HepG2 (cell line): ENCODE data around the gene CAPG. TPM values are rescaled to one million over a fixed set of nuclear protein-coding genes. Genes with fewer than 3 reads are reported as not detected.

ENCODE experiments used
- ATF7 ChIP-seq, 2 experiments: fragments of 450-650 bp in 1 of 2; sonication (generic) in 1 of 2; formaldehyde crosslinking in 1 of 2; IDR thresholded peaks; 2 replicates each; pipeline versions ENCODE4 v1.4.0 to v1.6.1; 2016 to 2020; ENCODE audit warnings: antibody characterized with exemption in 1 of 2, mild to moderate bottlenecking in 1 of 2, missing genetic modification reagents in 1 of 2
- CEBPB ChIP-seq: IDR thresholded peaks from 2 replicates; pipeline ENCODE4 v1.6.1; 2011; ENCODE audit warnings: low read depth, low read length, improper control_type of control experiment, borderline replicate concordance
- CENPT ChIP-seq: sonication (generic); formaldehyde crosslinking; IDR thresholded peaks from 2 replicates; pipeline ENCODE4 v1.8.0; 2022; ENCODE audit warnings: low read depth, mild to moderate bottlenecking, moderate library complexity, missing genetic modification reagents
- KAT8 ChIP-seq: IDR thresholded peaks from 2 replicates; pipeline ENCODE4 v1.6.1; 2016; ENCODE audit warnings: missing genetic modification reagents, missing compliant biosample characterization
- KDM5B ChIP-seq: sonication (generic); formaldehyde crosslinking; IDR thresholded peaks from 2 replicates; pipeline ENCODE4 v1.4.0; 2020; ENCODE audit warnings: missing genetic modification reagents, mild to moderate bottlenecking, borderline replicate concordance
- KLF15 ChIP-seq: sonication (generic); formaldehyde crosslinking; IDR thresholded peaks from 2 replicates; pipeline ENCODE4 v1.8.1; 2023; ENCODE audit warnings: borderline replicate concordance, mild to moderate bottlenecking, inconsistent platforms, missing genetic modification reagents, mixed read lengths
- NCOA5 ChIP-seq: sonication (generic); formaldehyde crosslinking; IDR thresholded peaks from 2 replicates; pipeline ENCODE4 v1.4.0; 2020; ENCODE audit warnings: missing genetic modification reagents
- NR2F6 ChIP-seq, 2 experiments: IDR thresholded peaks; 2 replicates each; pipeline ENCODE4 v1.6.1; 2016; ENCODE audit warnings: antibody characterized with exemption in 1 of 2, mild to moderate bottlenecking in 1 of 2
- NR3C1 ChIP-seq: sonication (generic); formaldehyde crosslinking; IDR thresholded peaks from 2 replicates; pipeline ENCODE4 v1.4.0; 2020; ENCODE audit warnings: missing genetic modification reagents
- PHF5A ChIP-seq: IDR thresholded peaks from one replicate; pipeline ENCODE4 v1.6.1; 2018; ENCODE audit warnings: low read depth, missing genetic modification reagents; ENCODE audit not compliant: unreplicated experiment
- PRMT3 ChIP-seq: sonication (generic); formaldehyde crosslinking; IDR thresholded peaks from 2 replicates; pipeline ENCODE4 v1.8.1; 2022; ENCODE audit warnings: low read depth, mild to moderate bottlenecking, moderate library complexity, missing genetic modification reagents, borderline replicate concordance
- RCOR2 ChIP-seq: IDR thresholded peaks from 2 replicates; pipeline ENCODE4 v1.6.1; 2016; ENCODE audit warnings: missing biosample characterization, missing genetic modification reagents
- SAP130 ChIP-seq: IDR thresholded peaks from 2 replicates; pipeline ENCODE4 v1.6.1; 2016; ENCODE audit warnings: low read depth
- SNAI1 ChIP-seq: sonication (generic); formaldehyde crosslinking; IDR thresholded peaks from 2 replicates; pipeline ENCODE4 v1.5.0; 2020; ENCODE audit warnings: mild to moderate bottlenecking, missing genetic modification reagents, borderline replicate concordance
- SRSF1 ChIP-seq: fragments of 200-400 bp; formaldehyde crosslinking; optimal IDR thresholded peaks from 2 replicates; pipeline ENCODE3; 2017; ENCODE audit warnings: mild to moderate bottlenecking, low read depth, low read length, moderate library complexity
- ZNF12 ChIP-seq: sonication (generic); formaldehyde crosslinking; IDR thresholded peaks from 2 replicates; pipeline ENCODE4 v1.5.0; 2020; ENCODE audit warnings: missing genetic modification reagents
- ZNF180 ChIP-seq: sonication (generic); formaldehyde crosslinking; IDR thresholded peaks from 2 replicates; pipeline ENCODE4 v1.4.0; 2020; ENCODE audit warnings: low read depth, missing genetic modification reagents, borderline replicate concordance
- ZNF207 ChIP-seq: fragments of 450-650 bp; IDR thresholded peaks from 2 replicates; pipeline ENCODE4 v1.6.1; 2016; ENCODE audit warnings: antibody characterized with exemption, borderline replicate concordance
- polyA plus RNA-seq, 8 experiments: library from polyadenylated mRNA; depleted of rRNA in 3 of 8; stranded (reverse) in 7 of 8; unstranded in 1 of 8; fragments of >200 nt; fragmentation: Illumina TruSeq in 4 of 8; extraction: Trizol in 4 of 8; gene quantifications; 2 replicates each; pipeline versions ENCODE4 v1.2.1 to v1.2.3, GENCODE V29; 2011 to 2016; ENCODE audit warnings: low read depth in 4 of 8, missing spikeins in 1 of 8, mixed read lengths in 1 of 8; ENCODE audit not compliant: insufficient read depth in 1 of 8
- total RNA-seq, 5 experiments: library from RNA; depleted of rRNA; stranded (reverse); fragments of >200 nt; fragmentation: Illumina TruSeq; extraction: Trizol; gene quantifications; 2 replicates each; pipeline ENCODE4 v1.2.3, GENCODE V29; 2016; ENCODE audit warnings: low read depth in 1 of 5
- TF ChIP-seq, protein P1 (sequence below): sonication (generic); formaldehyde crosslinking; IDR thresholded peaks from 2 replicates; pipeline ENCODE4 v1.8.0; 2022; ENCODE audit warnings: missing genetic modification reagents, mild to moderate bottlenecking, inconsistent platforms, borderline replicate concordance
- TF ChIP-seq, protein P2 (sequence below): IDR thresholded peaks from 2 replicates; pipeline ENCODE4 v1.6.1; 2016; ENCODE audit warnings: missing compliant biosample characterization, missing genetic modification reagents, borderline replicate concordance
- TF ChIP-seq, protein P3 (sequence below): sonication (generic); formaldehyde crosslinking; IDR thresholded peaks from 2 replicates; pipeline ENCODE4 v1.5.0; 2020; ENCODE audit warnings: missing genetic modification reagents
- TF ChIP-seq, protein P4 (sequence below): IDR thresholded peaks from 2 replicates; pipeline ENCODE4 v1.6.1; 2016

The CAPG gene
- total and polyA plus RNA-seq, 2 of the 13 experiments (the other 11 are each of a cell fraction or from before 2014, with no cell fraction given) = 12.7 to 18.2 TPM

DNA sequence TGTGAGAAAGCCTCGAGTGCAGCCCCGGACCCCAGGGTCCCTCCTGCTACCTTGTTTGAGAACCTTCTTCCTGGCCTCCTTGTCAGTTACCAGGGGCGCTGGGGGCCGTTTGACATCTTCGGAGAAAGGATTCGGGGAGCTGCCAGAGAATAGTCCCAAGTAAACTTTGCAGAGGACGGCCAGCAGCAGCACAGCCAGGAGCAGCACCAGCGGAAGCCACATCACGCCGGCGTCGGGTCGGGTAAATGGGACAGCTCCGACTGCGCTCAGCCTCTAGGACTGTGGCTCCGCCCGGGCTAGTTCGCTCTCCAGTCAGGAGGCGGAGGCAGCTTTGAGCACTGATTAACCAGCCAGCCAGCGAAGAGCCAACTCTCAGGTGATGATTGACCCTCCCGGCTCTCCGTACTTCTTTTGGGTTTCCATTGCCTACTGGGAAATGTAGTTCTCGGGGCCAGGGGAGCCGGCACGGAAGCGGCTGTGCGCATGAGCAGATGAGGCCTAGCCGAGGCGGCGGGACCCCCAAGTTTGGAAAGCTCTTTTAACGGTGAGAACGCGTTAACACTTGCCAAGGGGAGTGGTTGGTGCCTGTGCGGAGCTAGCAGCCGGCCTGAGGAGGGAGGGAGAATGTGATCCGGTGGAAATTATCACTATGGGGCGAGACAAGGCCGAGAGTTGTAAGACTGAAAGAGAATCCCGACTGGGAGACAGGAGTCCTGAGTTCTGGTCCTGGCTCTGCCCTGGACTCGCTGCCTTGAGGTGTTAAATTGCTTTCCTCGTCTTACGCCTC is 55.7 kb downstream of the CAPG start, which contains the start of the genes ELMOD3 and RETSAT (continued):
- TF ChIP-seq SAP130 (CRISPR knock-in tag) (peak; percentile 97), CEBPB (no peak), PHF5A (peak; percentile 67), KAT8 (peak; percentile 96), RCOR2 (peak; percentile 54; the same call in 1 of the 2 replicates), KDM5B (CRISPR knock-in tag) (peak; percentile 76), SRSF1 (no peak), ZNF180 (CRISPR knock-in tag) (peak; percentile 58; the same call in 1 of the 2 replicates), ZNF12 (CRISPR knock-in tag) (peak; percentile 54; the same call in 1 of the 2 replicates), NCOA5 (CRISPR knock-in tag) (no peak), NR2F6 (IDR thresholded peaks at IDR 0.05) (0 out of 2 replicates have a peak, but pooled peaks have one; percentile 44), NR2F6 (CRISPR knock-in tag; IDR thresholded peaks at IDR 0.05) (peak; percentile 18), KLF15 (CRISPR knock-in tag) (no peak; the same call in 1 of the 2 replicates), NR3C1 (CRISPR knock-in tag) (no peak), ZNF207 (no peak), SNAI1 (CRISPR knock-in tag) (peak; percentile 70; the same call in 1 of the 2 replicates), PRMT3 (CRISPR knock-in tag) (no peak; the same call in 1 of the 2 replicates), ATF7 (IDR thresholded peaks at IDR 0.05) (no peak), ATF7 (CRISPR knock-in tag; IDR thresholded peaks at IDR 0.05) (peak; percentile 89; the same call in 1 of the 2 replicates), CENPT (CRISPR knock-in tag) (no peak)
- TF ChIP-seq, protein P1, sequence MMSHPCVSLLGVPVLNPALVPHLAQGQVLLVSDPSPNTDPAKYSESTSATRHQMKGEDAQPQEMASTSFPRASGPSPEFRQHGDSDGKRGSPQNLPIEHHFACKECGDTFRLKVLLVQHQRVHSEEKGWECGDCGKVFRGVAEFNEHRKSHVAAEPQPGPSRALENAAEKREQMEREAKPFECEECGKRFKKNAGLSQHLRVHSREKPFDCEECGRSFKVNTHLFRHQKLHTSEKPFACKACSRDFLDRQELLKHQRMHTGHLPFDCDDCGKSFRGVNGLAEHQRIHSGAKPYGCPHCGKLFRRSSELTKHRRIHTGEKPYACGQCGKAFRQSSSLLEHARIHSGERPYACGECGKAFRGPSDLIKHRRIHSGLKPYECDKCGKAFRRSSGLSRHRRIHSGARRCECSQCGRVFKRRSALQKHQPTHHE (CRISPR knock-in tag) = peak; percentile 99; the same call in 1 of the 2 replicates
- TF ChIP-seq, protein P2, sequence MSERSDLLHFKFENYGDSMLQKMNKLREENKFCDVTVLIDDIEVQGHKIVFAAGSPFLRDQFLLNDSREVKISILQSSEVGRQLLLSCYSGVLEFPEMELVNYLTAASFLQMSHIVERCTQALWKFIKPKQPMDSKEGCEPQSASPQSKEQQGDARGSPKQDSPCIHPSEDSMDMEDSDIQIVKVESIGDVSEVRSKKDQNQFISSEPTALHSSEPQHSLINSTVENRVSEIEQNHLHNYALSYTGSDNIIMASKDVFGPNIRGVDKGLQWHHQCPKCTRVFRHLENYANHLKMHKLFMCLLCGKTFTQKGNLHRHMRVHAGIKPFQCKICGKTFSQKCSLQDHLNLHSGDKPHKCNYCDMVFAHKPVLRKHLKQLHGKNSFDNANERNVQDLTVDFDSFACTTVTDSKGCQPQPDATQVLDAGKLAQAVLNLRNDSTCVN (CRISPR knock-in tag) = peak; percentile 30; the same call in 1 of the 2 replicates
- TF ChIP-seq, protein P3, sequence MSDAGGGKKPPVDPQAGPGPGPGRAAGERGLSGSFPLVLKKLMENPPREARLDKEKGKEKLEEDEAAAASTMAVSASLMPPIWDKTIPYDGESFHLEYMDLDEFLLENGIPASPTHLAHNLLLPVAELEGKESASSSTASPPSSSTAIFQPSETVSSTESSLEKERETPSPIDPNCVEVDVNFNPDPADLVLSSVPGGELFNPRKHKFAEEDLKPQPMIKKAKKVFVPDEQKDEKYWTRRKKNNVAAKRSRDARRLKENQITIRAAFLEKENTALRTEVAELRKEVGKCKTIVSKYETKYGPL (CRISPR knock-in tag) = peak; percentile 83; the same call in 1 of the 2 replicates
- TF ChIP-seq, protein P4, sequence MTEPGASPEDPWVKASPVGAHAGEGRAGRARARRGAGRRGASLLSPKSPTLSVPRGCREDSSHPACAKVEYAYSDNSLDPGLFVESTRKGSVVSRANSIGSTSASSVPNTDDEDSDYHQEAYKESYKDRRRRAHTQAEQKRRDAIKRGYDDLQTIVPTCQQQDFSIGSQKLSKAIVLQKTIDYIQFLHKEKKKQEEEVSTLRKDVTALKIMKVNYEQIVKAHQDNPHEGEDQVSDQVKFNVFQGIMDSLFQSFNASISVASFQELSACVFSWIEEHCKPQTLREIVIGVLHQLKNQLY = peak; percentile 40
